SJCRH30 (cell line): ENCODE measurements around the gene SLCO4A1. TPM values are rescaled to one million over a fixed set of nuclear protein-coding genes. Genes with fewer than 3 reads are reported as not detected.

Source experiments
- DNase-seq, 2 experiments: peaks; one replicate each; pipeline ENCODE4 v3.0.0-alpha.2; 2015 to 2020
- H3K27ac ChIP-seq: fragments of 250-450 bp; sonication (Bioruptor Pico); 2 replicates; pipeline ENCODE4 v1.5.1; 2020; ENCODE audit warnings: mild to moderate bottlenecking, moderate library complexity
- H3K27me3 ChIP-seq: fragments of 250-450 bp; sonication (Bioruptor Pico); 2 replicates; pipeline ENCODE4 v1.5.1; 2020; ENCODE audit warnings: mild to moderate bottlenecking, moderate library complexity
- H3K36me3 ChIP-seq: fragments of 250-450 bp; sonication (Bioruptor Pico); 2 replicates; pipeline ENCODE4 v1.5.1; 2020; ENCODE audit warnings: mild to moderate bottlenecking, moderate library complexity
- H3K4me1 ChIP-seq: fragments of 250-450 bp; sonication (Bioruptor Pico); 2 replicates; pipeline ENCODE4 v1.5.1; 2020; ENCODE audit warnings: mild to moderate bottlenecking, moderate library complexity
- H3K4me3 ChIP-seq: fragments of 250-450 bp; sonication (Bioruptor Pico); 2 replicates; pipeline ENCODE4 v1.5.1; 2020; ENCODE audit warnings: mild to moderate bottlenecking, moderate library complexity
- H3K9me3 ChIP-seq: fragments of 250-450 bp; sonication (Bioruptor Pico); replicated peaks from 2 replicates; pipeline ENCODE4 v1.5.1; 2020; ENCODE audit warnings: mild to moderate bottlenecking, moderate library complexity
- total RNA-seq: library from RNA; depleted of rRNA; stranded (reverse); fragments of >200 nt; shearing (Covaris generic); gene quantifications from 2 replicates; pipeline ENCODE4 v1.2.3, GENCODE V29; 2014

SLCO4A1 gene
- total RNA-seq, 1 experiment from 2014 or later: 3.9 TPM

DNA sequence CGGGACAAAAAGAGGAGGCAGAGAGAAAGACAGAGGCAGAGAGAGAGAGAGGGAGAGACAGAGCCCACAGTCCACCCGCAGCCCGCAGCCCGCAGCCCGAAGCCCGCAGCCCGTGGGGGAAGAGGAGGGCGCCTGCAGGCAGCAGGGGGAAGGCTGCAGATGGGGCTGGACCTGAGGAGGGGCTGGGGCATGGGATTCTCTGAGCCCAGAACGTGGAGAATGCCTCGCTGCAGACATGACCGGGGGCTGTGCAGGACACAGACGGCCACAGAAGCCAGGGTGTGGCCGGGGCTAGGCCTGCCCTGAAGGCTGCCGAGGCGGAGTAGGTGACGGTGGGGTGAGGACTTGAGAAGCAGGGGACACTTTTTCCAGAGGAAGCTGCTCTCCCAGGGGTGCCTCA is 6.5 kb upstream of the SLCO4A1 start:
- Histone ChIP-seq H3K4me3 (no peak overlapping the region), H3K9me3 (no peaks in the 10 kb centered on the region), H3K36me3 (no peaks in the 10 kb centered on the region), H3K27ac (no peak overlapping the region), H3K4me1 (peaks cover 5% of the 10 kb centered on the region; the same call in 1 of the 2 replicates), H3K27me3 (peaks cover 76% of the 10 kb centered on the region)
- no peak for DNase-seq

DNA sequence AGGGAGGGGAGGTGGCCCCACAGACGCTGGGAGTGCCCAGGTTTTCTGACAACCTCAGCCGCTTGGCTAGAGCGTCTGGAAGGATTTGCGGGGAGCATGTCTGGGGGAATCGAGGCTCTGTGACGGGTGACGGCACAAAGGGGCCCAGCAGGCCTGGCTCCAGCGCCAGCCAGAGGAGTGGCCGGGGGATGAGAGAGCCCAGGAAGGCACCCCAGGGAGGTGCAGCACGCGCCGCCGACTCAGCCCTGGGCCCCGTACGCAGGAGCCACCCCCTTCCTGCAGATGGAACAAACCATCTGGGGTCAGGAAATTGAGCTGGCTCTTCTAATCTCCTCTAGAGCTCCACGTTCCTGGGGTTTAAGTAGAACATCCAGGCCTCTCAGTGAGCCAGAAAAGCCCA is 5.9 kb upstream of the SLCO4A1 start:
- peak in 1 of 2 experiments; percentile 52 for DNase-seq
- H3K9me3 ChIP-seq: no peaks in the 10 kb centered on the region
- H3K4me3 ChIP-seq: no peak overlapping the region
- H3K27me3 ChIP-seq: peaks cover 82% of the 10 kb centered on the region
- H3K27ac ChIP-seq: no peak overlapping the region
- peaks cover 5% of the 10 kb centered on the region; the same call in 1 of the 2 replicates for H3K4me1 ChIP-seq
- no peaks in the 10 kb centered on the region for H3K36me3 ChIP-seq

DNA sequence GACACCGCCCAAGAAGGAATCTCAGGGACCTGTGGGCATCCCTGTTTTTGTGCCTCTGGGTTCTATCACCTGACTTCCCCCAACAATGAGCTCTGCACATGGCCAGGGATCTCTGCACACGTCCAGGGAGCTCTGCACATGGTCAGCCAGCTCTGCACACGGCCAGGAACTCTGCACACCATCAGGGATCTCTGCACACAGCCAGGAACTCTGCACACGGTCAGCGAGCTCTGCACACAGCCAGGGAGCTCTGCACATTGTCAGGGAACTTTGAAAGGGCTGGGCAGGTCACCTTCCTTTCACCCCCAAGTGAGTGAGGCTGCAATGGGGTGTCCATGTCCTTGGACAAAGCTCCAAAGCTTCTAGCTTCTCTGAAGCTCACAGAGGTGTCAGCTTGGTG is 5.2 kb upstream of the SLCO4A1 start:
- H3K9me3 ChIP-seq: no peaks in the 10 kb centered on the region
- no peaks in the 10 kb centered on the region for H3K36me3 ChIP-seq
- H3K27me3 ChIP-seq: peaks cover 88% of the 10 kb centered on the region
- no peak overlapping the region for H3K4me3 ChIP-seq
- peaks cover 5% of the 10 kb centered on the region; the same call in 1 of the 2 replicates for H3K4me1 ChIP-seq
- DNase-seq: no peak
- no peak overlapping the region for H3K27ac ChIP-seq

DNA sequence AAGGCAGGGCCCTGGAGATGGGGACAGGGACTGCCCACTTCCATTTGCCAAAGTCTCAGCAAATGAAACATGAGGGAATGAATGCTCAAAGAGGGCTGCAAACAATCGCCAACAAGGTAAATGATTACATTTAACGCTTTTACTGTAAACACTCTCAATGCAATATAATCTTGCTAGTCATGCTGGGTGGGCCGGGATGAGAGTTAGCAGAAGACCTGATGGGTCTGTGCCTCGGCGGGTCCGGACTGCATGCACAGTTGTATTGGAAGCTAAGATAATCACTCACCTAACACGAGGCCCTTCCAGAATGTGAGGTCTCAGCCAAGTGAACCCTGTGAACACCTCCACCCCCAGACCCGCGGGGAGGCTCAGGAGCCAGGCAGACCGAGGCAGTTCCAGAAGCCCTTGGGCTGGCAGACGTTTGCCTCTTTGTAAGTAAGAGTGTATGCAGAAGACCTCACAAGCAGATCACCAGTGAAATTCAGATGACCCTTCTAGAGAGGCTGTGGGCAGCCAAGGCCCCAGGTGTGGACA is 4.7 kb upstream of the SLCO4A1 start:
- Histone ChIP-seq H3K9me3 (no peaks in the 10 kb centered on the region), H3K36me3 (no peaks in the 10 kb centered on the region), H3K27me3 (peaks cover 86% of the 10 kb centered on the region), H3K4me3 (no peak overlapping the region), H3K27ac (no peak overlapping the region), H3K4me1 (peaks cover 5% of the 10 kb centered on the region; the same call in 1 of the 2 replicates)
- no peak for DNase-seq

DNA sequence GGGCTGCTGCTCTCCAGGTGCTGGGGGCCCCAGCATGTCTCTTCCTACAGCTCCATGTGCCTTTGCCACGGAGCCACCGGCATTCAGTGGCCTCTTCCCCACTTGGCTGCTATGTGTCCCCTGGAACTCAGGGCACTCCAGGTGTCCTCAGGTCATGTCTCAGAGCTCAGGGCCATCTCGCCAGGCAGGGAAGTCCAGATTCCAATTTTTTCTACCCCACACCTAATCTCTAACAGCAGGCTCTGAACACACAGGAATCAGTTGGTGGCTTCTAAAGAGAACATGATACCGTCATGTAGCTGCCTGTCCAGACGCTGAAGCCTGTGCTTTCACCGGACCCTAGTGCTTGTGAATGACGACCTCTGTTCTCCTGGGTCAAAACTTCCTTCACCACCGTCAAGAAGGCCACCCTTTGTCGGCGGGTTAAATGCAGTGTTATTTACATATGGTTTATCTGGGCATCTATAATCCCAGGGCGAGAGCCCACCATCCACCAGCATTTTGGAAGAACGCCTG is 4.2 kb upstream of the SLCO4A1 start:
- no peak for DNase-seq
- Histone ChIP-seq H3K4me3 (no peak overlapping the region), H3K27ac (no peak overlapping the region), H3K9me3 (no peaks in the 10 kb centered on the region), H3K4me1 (peaks cover 5% of the 10 kb centered on the region; the same call in 1 of the 2 replicates), H3K36me3 (no peaks in the 10 kb centered on the region), H3K27me3 (peaks cover 86% of the 10 kb centered on the region)

DNA sequence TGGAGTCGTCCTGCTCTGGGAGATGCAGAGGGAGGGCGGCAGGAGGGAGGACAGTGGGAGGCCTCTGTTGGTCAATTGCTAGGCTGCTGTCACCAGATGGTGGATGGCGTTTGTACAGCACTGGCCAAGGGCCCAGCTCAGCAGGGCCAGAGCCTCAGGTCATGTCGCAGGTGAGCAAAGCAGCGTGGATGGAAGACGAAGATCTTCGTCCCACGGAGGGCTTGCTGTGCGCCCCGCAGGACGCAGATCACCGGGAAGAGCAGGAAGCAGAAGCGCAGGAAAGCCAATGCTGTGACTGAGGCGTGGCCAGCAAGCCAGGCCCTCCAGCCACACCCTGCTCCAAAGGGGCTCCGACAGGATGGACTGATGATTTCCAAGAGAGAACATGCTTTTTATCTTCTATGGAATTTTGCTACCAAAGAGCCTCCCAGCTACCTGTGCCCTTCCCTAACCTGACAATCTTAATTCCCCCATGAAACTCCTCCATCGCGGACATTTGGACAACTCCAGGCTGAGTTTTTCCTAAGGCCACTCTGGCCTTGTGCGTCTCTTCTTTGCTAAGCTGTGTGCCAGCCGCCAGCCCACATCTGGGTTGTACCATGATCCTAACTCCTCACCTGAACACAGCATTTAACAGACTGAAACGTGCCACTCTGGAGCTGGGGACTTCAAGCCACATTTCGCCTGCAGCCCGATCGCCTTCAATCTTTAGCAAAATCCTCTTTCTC is 3.5 kb upstream of the SLCO4A1 start:
- Histone ChIP-seq H3K36me3 (no peaks in the 10 kb centered on the region), H3K4me3 (no peak overlapping the region), H3K9me3 (no peaks in the 10 kb centered on the region), H3K27me3 (peaks cover 89% of the 10 kb centered on the region), H3K27ac (no peak overlapping the region), H3K4me1 (peaks cover 5% of the 10 kb centered on the region; the same call in 1 of the 2 replicates)
- DNase-seq: no peak

DNA sequence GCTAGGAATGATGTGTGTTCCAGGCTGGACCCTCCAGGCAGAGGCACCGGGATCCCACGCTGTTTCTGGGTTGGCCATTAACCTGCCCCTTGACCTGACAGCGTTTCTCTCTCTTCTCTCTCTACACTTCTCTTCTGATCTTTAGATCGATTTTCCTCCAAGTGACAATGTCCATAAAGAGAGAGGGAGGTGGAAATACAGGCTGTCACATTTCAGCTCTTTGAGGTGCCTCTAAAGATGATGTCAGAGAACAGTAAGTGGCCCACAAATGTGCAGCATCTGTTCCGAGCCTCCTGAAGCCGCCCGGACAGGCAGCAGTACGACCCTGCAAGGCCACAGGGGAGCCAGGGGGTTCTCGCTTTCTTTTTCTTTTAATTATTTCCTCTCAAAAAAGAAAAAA is 2.5 kb upstream of the SLCO4A1 start:
- no peaks in the 10 kb centered on the region for H3K9me3 ChIP-seq
- no peak overlapping the region for H3K4me3 ChIP-seq
- peaks cover 90% of the 10 kb centered on the region for H3K27me3 ChIP-seq
- H3K36me3 ChIP-seq: no peaks in the 10 kb centered on the region
- no peak for DNase-seq
- H3K4me1 ChIP-seq: peaks cover 5% of the 10 kb centered on the region; the same call in 1 of the 2 replicates
- no peak overlapping the region for H3K27ac ChIP-seq

DNA sequence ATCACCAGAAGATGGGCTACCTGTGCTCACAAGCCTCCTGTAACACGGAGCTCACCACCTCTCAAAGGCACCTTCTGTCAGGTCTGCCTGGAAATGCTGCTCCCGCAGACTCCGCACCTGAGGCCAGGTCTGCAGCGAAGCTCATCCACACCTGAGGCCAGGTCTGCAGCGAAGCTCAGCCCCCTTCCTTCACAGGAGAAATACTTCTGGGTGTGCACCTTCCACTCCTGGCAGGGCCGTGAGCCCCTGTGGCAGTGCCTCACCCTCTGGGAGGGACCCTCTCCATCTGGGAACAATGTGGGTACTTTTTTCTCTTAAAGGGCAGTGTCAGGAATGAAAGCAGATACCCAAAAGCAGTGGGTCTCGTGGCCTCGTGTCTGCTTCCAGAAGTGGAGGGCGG is 1.4 kb upstream of the SLCO4A1 start:
- no peak overlapping the region for H3K27ac ChIP-seq
- DNase-seq: no peak
- peaks cover 5% of the 10 kb centered on the region; the same call in 1 of the 2 replicates for H3K4me1 ChIP-seq
- no peak overlapping the region for H3K4me3 ChIP-seq
- H3K36me3 ChIP-seq: no peaks in the 10 kb centered on the region
- no peaks in the 10 kb centered on the region for H3K9me3 ChIP-seq
- H3K27me3 ChIP-seq: peaks cover 79% of the 10 kb centered on the region

DNA sequence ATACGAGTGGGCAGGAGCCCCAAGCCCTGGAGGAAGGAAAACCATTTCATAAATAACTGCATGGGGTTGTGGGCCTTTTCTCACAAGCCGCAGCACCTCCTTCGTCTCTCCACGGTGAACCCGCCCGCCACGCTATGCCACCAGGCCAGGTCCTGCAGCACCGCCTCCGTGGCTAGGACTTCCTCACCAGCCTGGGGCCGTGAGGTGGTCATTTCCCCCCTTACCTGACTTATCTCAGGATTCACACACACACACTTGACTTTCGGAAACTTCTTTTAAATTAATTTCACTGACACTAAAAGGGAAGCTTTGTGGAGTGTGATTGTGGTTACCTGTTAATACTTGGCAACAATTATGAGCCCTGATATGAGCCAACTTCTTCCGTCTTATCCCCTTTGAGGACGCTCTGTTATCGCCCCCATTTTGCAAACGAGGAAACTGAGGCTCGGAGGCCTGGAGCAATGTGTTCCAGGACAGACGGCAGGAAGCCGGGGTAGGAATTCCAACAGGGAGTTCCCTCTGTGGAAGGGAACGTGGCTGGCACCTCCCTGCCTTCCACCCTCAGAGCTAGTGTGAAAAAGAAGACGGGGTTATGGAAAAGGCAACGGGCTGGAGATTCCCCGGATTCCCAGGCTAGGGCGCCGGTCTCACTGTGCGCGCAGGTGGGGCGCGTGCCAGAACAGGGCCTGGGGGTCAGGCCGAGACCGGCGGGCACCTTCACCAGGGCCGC is 817 bp upstream of the SLCO4A1 start:
- no peaks in the 10 kb centered on the region for H3K36me3 ChIP-seq
- H3K4me3 ChIP-seq: peak overlapping the region; percentile 57
- H3K9me3 ChIP-seq: no peaks in the 10 kb centered on the region
- H3K4me1 ChIP-seq: peaks cover 4% of the 10 kb centered on the region; the same call in 1 of the 2 replicates
- no peak for DNase-seq
- H3K27me3 ChIP-seq: peaks cover 73% of the 10 kb centered on the region
- no peak overlapping the region for H3K27ac ChIP-seq

DNA sequence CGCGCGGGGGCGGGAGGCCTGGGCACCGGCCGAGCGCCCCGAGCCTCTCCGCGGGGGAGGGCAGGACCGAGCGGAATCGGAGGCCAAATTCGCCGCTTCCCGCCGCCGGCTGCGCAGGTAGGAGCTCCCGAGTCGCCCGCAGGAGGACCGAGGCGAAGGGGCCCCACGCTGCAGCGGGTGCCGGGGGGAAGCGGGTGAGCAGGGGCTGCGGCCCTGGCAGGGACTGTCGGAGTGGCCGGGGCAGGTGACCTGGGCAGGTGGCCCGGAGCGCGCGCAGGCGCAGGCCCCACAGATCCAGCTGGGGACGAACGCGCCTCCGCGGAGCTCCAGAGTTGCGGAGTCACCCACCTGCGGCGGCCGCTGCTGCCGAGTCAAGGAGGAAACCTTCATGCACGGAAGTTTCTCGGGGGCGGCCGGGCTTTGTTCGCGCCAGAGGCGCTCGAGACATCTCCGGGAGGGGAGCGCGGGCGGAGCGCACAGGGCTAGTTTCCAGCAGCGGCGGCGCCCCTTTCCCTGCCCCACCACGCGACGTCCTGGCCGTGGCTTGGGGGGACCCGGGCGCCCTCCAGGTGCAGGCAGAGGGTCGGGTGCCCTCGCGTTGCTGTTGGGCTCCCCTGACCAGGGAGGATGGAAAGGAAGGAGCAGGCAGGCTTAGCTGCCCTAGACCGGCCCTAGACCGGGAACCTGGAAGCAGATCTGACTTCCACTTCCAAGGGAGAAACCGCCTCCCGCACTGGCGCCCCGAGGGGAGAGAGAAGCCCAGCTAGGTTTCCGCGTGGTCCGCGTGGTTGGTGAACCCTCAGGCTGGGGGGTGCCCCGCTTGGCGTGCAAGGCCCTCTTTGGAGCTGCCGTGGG is 590 bp downstream of the SLCO4A1 start:
- no peaks in the 10 kb centered on the region for H3K9me3 ChIP-seq
- H3K4me1 ChIP-seq: peaks cover 5% of the 10 kb centered on the region; the same call in 1 of the 2 replicates
- no peak overlapping the region for H3K27ac ChIP-seq
- H3K27me3 ChIP-seq: peaks cover 70% of the 10 kb centered on the region
- DNase-seq: no peak
- no peaks in the 10 kb centered on the region for H3K36me3 ChIP-seq
- H3K4me3 ChIP-seq: peak overlapping the region; percentile 57

DNA sequence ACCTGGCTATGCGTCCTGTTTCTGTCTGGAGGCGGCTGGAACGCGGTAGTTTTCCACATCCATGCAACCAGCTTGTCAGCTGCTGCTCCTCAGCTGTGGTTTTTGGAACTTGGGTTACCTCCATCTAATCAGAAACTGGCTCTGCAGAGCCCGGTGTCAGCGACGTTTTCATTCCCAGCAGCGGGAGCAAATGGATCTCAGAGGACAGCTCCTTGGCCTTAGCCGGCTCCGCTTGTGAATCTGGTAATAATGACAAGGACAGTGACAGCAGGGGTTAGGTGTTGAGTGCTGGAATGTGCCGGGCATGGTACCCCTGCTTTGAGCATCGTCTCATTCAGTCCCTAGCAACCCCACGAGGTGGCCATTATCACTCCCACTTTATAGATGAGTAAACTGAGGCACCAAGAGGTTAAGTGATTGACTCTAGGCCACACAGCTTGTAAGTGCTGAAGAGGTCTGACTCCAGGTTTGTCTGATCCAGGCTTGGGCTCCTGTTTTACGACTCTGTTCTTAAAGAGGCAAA is 1.3 kb downstream of the SLCO4A1 start:
- H3K4me1 ChIP-seq: peaks cover 7% of the 10 kb centered on the region; the same call in 1 of the 2 replicates
- no peak overlapping the region for H3K27ac ChIP-seq
- DNase-seq: peak in 1 of 2 experiments; percentile 42
- no peak overlapping the region for H3K4me3 ChIP-seq
- H3K27me3 ChIP-seq: peaks cover 66% of the 10 kb centered on the region
- H3K36me3 ChIP-seq: no peaks in the 10 kb centered on the region
- H3K9me3 ChIP-seq: no peaks in the 10 kb centered on the region

DNA sequence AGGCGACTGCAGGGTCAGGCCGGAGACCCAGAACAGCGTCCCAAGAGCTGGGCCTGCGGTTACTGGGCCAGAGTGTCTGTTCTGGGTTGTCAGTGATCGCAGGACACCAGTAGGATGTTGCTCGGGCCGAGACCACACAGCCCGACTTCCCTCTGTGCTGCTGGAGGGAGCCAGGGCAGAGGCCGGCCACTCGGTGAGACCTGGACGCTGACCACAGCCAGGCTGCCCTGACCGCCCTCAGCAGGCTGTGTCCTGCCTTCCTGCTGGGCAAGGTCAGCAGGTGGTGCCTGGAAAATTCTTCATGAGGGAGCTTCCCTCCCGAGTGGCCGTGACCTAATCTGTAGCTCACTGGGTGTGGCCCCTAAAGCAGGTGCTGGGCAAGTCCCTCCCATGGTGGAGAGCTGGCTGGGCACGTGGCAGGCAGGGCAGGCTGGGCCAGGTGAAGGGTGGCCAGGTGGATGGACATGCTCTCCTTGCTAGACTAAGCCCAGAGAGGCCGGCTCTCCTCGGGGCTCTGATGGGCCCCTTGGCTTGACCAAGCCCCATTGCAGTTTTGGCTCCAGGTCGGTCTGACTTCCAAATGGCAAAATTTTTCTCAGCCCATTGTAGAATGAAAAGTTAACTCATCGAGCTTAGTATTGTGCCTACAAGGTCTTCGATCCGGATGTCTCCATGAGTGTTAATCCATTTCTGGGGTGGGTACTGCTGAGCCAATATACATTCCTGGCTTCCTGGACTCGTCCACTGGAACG is 1.9 kb downstream of the SLCO4A1 start:
- Histone ChIP-seq H3K9me3 (no peaks in the 10 kb centered on the region), H3K4me1 (peaks cover 7% of the 10 kb centered on the region; the same call in 1 of the 2 replicates), H3K4me3 (no peak overlapping the region), H3K36me3 (no peaks in the 10 kb centered on the region), H3K27ac (no peak overlapping the region), H3K27me3 (peaks cover 59% of the 10 kb centered on the region)
- DNase-seq: no peak

DNA sequence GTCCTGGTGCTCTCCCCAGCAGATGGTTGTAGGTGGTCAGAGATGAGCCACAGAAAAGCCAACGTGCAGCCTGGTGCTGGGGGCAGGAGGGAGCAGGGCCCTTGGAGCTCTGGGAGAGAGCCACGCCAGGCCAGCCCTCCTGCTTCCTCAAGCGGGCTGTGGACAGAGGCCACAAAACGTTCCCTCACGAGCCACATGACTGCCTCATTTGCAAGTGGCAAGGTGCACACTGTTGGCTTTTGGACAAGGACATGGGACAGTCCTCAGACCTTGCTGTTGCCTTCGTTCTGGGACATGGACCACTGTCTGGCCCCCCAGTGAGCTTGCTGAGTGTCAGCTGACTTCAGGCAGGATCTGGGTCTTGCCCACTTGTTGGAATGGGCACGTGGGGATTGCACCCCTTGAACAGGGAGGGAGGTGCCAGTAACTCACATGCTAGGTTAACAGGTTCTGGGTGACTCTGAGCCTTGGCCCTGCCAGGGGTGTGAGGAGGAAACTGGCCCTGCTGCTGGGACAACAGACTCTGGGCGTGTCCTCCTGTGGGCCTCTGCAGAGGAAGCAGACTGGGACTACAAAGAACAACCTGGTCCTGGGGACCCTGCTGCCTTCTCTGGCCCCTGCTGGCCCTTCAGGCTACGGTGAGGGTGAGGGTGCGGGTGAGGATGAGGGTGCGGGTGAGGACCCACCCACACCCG is 2.6 kb downstream of the SLCO4A1 start:
- Histone ChIP-seq H3K27me3 (peaks cover 54% of the 10 kb centered on the region), H3K36me3 (no peaks in the 10 kb centered on the region), H3K4me1 (peaks cover 7% of the 10 kb centered on the region; the same call in 1 of the 2 replicates), H3K27ac (no peak overlapping the region), H3K4me3 (no peak overlapping the region), H3K9me3 (no peaks in the 10 kb centered on the region)
- no peak for DNase-seq
